ENCODE measurements around the gene SERP2. TPM values are rescaled to one million over a fixed set of nuclear protein-coding genes. Genes with fewer than 3 reads are reported as not detected.

The SERP2 gene
- total and polyA plus RNA-seq, 9 of the 15 experiments (the other 6 are each of a cell fraction or from before 2014, with no cell fraction given): 0.13 TPM; not detected in 8

- TF ChIP-seq ARID4B (CRISPR knock-in tag; IDR thresholded peaks at IDR 0.05): no peak
- no peak for TF ChIP-seq ZNF584 (CRISPR knock-in tag; IDR thresholded peaks at IDR 0.05; ENCODE audit: low read depth)
- TF ChIP-seq ZNF586 (CRISPR knock-in tag; conservative IDR thresholded peaks at IDR 0.05): no peak
- TF ChIP-seq HMBOX1 (IDR thresholded peaks at IDR 0.05): no peak
- TF ChIP-seq NR3C1 (CRISPR knock-in tag; IDR thresholded peaks at IDR 0.05): no peak
- no peak for TF ChIP-seq ZNF124 (CRISPR knock-in tag; IDR thresholded peaks at IDR 0.05)
- TF ChIP-seq E2F3 (CRISPR knock-in tag; IDR thresholded peaks at IDR 0.05): no peak
- no peak for TF ChIP-seq SP1 (CRISPR knock-in tag; IDR thresholded peaks at IDR 0.05)
- TF ChIP-seq ZNF655 (CRISPR knock-in tag; IDR thresholded peaks at IDR 0.05): no peak
- TF ChIP-seq ARID1B (IDR thresholded peaks at IDR 0.05): no peak
Observed at GRCh38 chr13:44395976-44396694, 22.5 kb downstream of the SERP2 start (continued).

All from K562 (cell line).